Activated CD4-positive, alpha-beta T cell treated with anti-CD3 and anti-CD28 coated beads for 48 hours (primary cell): ENCODE results near the gene FOXI1.
A peak's percentile ranks its signal among the peaks of the same experiment; 100 is the strongest.
"Not testable (repeated sequence)": the region's sequence is repeated elsewhere in the genome, so short reads cannot be mapped to it uniquely, and the experiment has no call there.

ENCODE experiments used
- DNase-seq: peaks from one replicate; pipeline ENCODE4 v3.0.0-alpha.2; 2020

Gene FOXI1

GRCh38 chr5:170094329-170094728, 11.4 kb upstream of the FOXI1 start:
- not testable (repeated sequence) for DNase-seq

GRCh38 chr5:170095646-170096045, 10.1 kb upstream of the FOXI1 start:
- DNase-seq, result no peak

- DNase-seq, result no peak
Measured at GRCh38 chr5:170097934-170098333, 7.8 kb upstream of the FOXI1 start.

GRCh38 chr5:170100066-170100943, 5.4 kb upstream of the FOXI1 start:
- peak; percentile 83 for DNase-seq

GRCh38 chr5:170103447-170103846, 2.2 kb upstream of the FOXI1 start:
- no peak for DNase-seq

GRCh38 chr5:170104299-170104698, 1.4 kb upstream of the FOXI1 start:
- no peak for DNase-seq

- DNase-seq, result no peak
Measured at GRCh38 chr5:170104710-170105109, 987 bp upstream of the FOXI1 start.

- DNase-seq, result no peak
Measured at GRCh38 chr5:170107674-170108073, 2.0 kb downstream of the FOXI1 start.

GRCh38 chr5:170108266-170108785, 2.6 kb downstream of the FOXI1 start:
- no peak for DNase-seq

- DNase-seq, result no peak
Measured at GRCh38 chr5:170109059-170110031, 3.6 kb downstream of the FOXI1 start.

- no peak for DNase-seq
Measured at GRCh38 chr5:170110403-170111087, 4.8 kb downstream of the FOXI1 start.

- DNase-seq, result no peak
Measured at GRCh38 chr5:170111088-170111785, 5.5 kb downstream of the FOXI1 start.

GRCh38 chr5:170112876-170113521, 7.3 kb downstream of the FOXI1 start:
- no peak for DNase-seq

GRCh38 chr5:170113522-170113900, 7.8 kb downstream of the FOXI1 start:
- DNase-seq, result no peak

- DNase-seq, result no peak
Measured at GRCh38 chr5:170114271-170114670, 8.6 kb downstream of the FOXI1 start.

GRCh38 chr5:170115925-170116324, 10.2 kb downstream of the FOXI1 start:
- DNase-seq, result no peak

GRCh38 chr5:170117736-170118135, 12.0 kb downstream of the FOXI1 start:
- no peak for DNase-seq

- DNase-seq, result no peak
Measured at GRCh38 chr5:170120576-170120975, 14.9 kb downstream of the FOXI1 start.

- no peak for DNase-seq
Measured at GRCh38 chr5:170121321-170121720, 15.6 kb downstream of the FOXI1 start.

GRCh38 chr5:170126061-170126460, 20.4 kb downstream of the FOXI1 start:
- no peak for DNase-seq

- no peak for DNase-seq
Measured at GRCh38 chr5:170126626-170127025, 20.9 kb downstream of the FOXI1 start.

GRCh38 chr5:170131235-170131634, 25.5 kb downstream of the FOXI1 start:
- no peak for DNase-seq
